Progenitor cell of endocrine pancreas (in vitro differentiated cells): ENCODE measurements around the gene IL1RAP. TPM values are rescaled to one million over a fixed set of nuclear protein-coding genes. Genes with fewer than 3 reads are reported as not detected.

Experiments used
- DNase-seq: peaks from one replicate; pipeline ENCODE4 v3.0.0; 2021; ENCODE audit warnings: low spot score; ENCODE audit not compliant: unreplicated experiment
- H3K27ac Mint-ChIP-seq: 2 replicates; pipeline ENCODE4 v1.8.0; 2021; ENCODE audit warnings: mild to moderate bottlenecking, moderate library complexity, mixed read lengths
- H3K27me3 Mint-ChIP-seq: 2 replicates; pipeline ENCODE4 v1.8.0; 2021; ENCODE audit warnings: mixed read lengths
- H3K36me3 Mint-ChIP-seq: 2 replicates; pipeline ENCODE4 v1.8.0; 2022; ENCODE audit warnings: mixed read lengths; ENCODE audit not compliant: insufficient read depth
- H3K4me1 Mint-ChIP-seq: 2 replicates; pipeline ENCODE4 v1.8.0; 2021; ENCODE audit warnings: low read depth, mixed read lengths
- H3K4me3 Mint-ChIP-seq: 2 replicates; pipeline ENCODE4 v1.8.0; 2021; ENCODE audit warnings: low read depth, mild to moderate bottlenecking, moderate library complexity, mixed read lengths
- H3K9me3 Mint-ChIP-seq: 2 replicates; pipeline ENCODE4 v1.8.0; 2021; ENCODE audit warnings: low read depth, mixed read lengths
- CTCF ChIP-seq: fragments of 200-600 bp; sonication (generic); IDR thresholded peaks from one replicate; pipeline ENCODE4 v1.5.0; 2021; ENCODE audit warnings: antibody characterized with exemption, mild to moderate bottlenecking; ENCODE audit not compliant: unreplicated experiment
- total RNA-seq: library from RNA; stranded (reverse); gene quantifications from 2 replicates; pipeline ENCODE4 v1.2.1, GENCODE V29; 2021

IL1RAP gene
- total RNA-seq, 1 donor from 2014 or later, result 20.0 TPM

GRCh38 chr3:190541560-190541959 is 27.7 kb downstream of the IL1RAP start:
- H3K9me3 Mint-ChIP-seq, result no peaks in the 10 kb centered on the region
- no peak overlapping the region for H3K27ac Mint-ChIP-seq
- no peaks in the 10 kb centered on the region for H3K36me3 Mint-ChIP-seq
- DNase-seq, result no peak
- peaks cover 24% of the 10 kb centered on the region for H3K4me1 Mint-ChIP-seq
- TF ChIP-seq CTCF, result no peak
- H3K27me3 Mint-ChIP-seq, result no peaks in the 10 kb centered on the region
- no peak overlapping the region for H3K4me3 Mint-ChIP-seq

- H3K27me3 Mint-ChIP-seq, result no peaks in the 10 kb centered on the region
- no peak for DNase-seq
- no peak overlapping the region for H3K4me3 Mint-ChIP-seq
- TF ChIP-seq CTCF, result no peak
- H3K9me3 Mint-ChIP-seq, result no peaks in the 10 kb centered on the region
- no peak overlapping the region for H3K27ac Mint-ChIP-seq
- H3K4me1 Mint-ChIP-seq, result peaks cover 29% of the 10 kb centered on the region
- no peaks in the 10 kb centered on the region for H3K36me3 Mint-ChIP-seq
These were observed 29.0 kb downstream of the IL1RAP start for GRCh38 chr3:190542846-190543245.

GRCh38 chr3:190543671-190544070 is 29.8 kb downstream of the IL1RAP start:
- Mint-ChIP-seq H3K36me3 (no peaks in the 10 kb centered on the region), H3K9me3 (no peaks in the 10 kb centered on the region), H3K27me3 (no peaks in the 10 kb centered on the region), H3K27ac (no peak overlapping the region), H3K4me1 (peaks cover 33% of the 10 kb centered on the region), H3K4me3 (no peak overlapping the region)
- no peak for TF ChIP-seq CTCF
- no peak for DNase-seq

- H3K36me3 Mint-ChIP-seq, result no peaks in the 10 kb centered on the region
- H3K9me3 Mint-ChIP-seq, result no peaks in the 10 kb centered on the region
- H3K4me3 Mint-ChIP-seq, result no peak overlapping the region
- no peak overlapping the region for H3K27ac Mint-ChIP-seq
- TF ChIP-seq CTCF, result no peak
- H3K4me1 Mint-ChIP-seq, result peaks cover 33% of the 10 kb centered on the region
- no peak for DNase-seq
- H3K27me3 Mint-ChIP-seq, result no peaks in the 10 kb centered on the region
These were observed 31.3 kb downstream of the IL1RAP start for GRCh38 chr3:190545191-190545590.

GRCh38 chr3:190546881-190547510 is 33.1 kb downstream of the IL1RAP start:
- H3K9me3 Mint-ChIP-seq, result no peaks in the 10 kb centered on the region
- TF ChIP-seq CTCF, result no peak
- H3K27ac Mint-ChIP-seq, result peak overlapping the region; percentile 82
- H3K4me3 Mint-ChIP-seq, result no peak overlapping the region
- H3K4me1 Mint-ChIP-seq, result peaks cover 29% of the 10 kb centered on the region
- H3K27me3 Mint-ChIP-seq, result no peaks in the 10 kb centered on the region
- no peak for DNase-seq
- H3K36me3 Mint-ChIP-seq, result no peaks in the 10 kb centered on the region
